Activated CD4-positive, alpha-beta T cell treated with anti-CD3 and anti-CD28 coated beads, Interleukin-2, amount 50 U/mL, for 1 hour (primary cell): Measurements from ENCODE around the gene NEDD9.

Experiments used
- DNase-seq: peaks from one replicate; pipeline ENCODE4 v3.0.0-alpha.2; 2020

The NEDD9 gene

GRCh38 chr6:11172501-11173327, 59.8 kb downstream of the NEDD9 start:
- DNase-seq = peak; percentile 79

GRCh38 chr6:11171952-11172351, 60.5 kb downstream of the NEDD9 start:
- DNase-seq = no peak

GRCh38 chr6:11168091-11168635, 64.3 kb downstream of the NEDD9 start:
- DNase-seq = no peak

- no peak for DNase-seq
Measured at GRCh38 chr6:11166948-11167347, 65.5 kb downstream of the NEDD9 start.

GRCh38 chr6:11164717-11165646, 67.5 kb downstream of the NEDD9 start:
- no peak for DNase-seq

- DNase-seq = no peak
Measured at GRCh38 chr6:11163932-11164331, 68.5 kb downstream of the NEDD9 start.

GRCh38 chr6:11162262-11162661, 70.2 kb downstream of the NEDD9 start:
- no peak for DNase-seq

GRCh38 chr6:11161031-11161956, 71.2 kb downstream of the NEDD9 start:
- no peak for DNase-seq

- DNase-seq = no peak
Measured at GRCh38 chr6:11160199-11160598, 72.3 kb downstream of the NEDD9 start.

GRCh38 chr6:11155589-11155988, 76.9 kb downstream of the NEDD9 start:
- no peak for DNase-seq

GRCh38 chr6:11153447-11153846, 79.0 kb downstream of the NEDD9 start:
- DNase-seq = no peak

GRCh38 chr6:11152581-11152980, 79.9 kb downstream of the NEDD9 start:
- no peak for DNase-seq

GRCh38 chr6:11151488-11151887, 81.0 kb downstream of the NEDD9 start:
- DNase-seq = no peak

- no peak for DNase-seq
Measured at GRCh38 chr6:11149551-11149950, 82.9 kb downstream of the NEDD9 start.

GRCh38 chr6:11146117-11146826, 86.2 kb downstream of the NEDD9 start:
- no peak for DNase-seq

- DNase-seq = peak; percentile 74
Measured at GRCh38 chr6:11144393-11144851, 88.0 kb downstream of the NEDD9 start.

- DNase-seq = no peak
Measured at GRCh38 chr6:11143394-11144371, 88.8 kb downstream of the NEDD9 start.

- no peak for DNase-seq
Measured at GRCh38 chr6:11142296-11143027, 90.0 kb downstream of the NEDD9 start.

- no peak for DNase-seq
Measured at GRCh38 chr6:11141295-11141694, 91.2 kb downstream of the NEDD9 start.

- DNase-seq = no peak
Measured at GRCh38 chr6:11140056-11140455, 92.4 kb downstream of the NEDD9 start.
